ENCODE measurements around the gene CDCP1.

DNA sequence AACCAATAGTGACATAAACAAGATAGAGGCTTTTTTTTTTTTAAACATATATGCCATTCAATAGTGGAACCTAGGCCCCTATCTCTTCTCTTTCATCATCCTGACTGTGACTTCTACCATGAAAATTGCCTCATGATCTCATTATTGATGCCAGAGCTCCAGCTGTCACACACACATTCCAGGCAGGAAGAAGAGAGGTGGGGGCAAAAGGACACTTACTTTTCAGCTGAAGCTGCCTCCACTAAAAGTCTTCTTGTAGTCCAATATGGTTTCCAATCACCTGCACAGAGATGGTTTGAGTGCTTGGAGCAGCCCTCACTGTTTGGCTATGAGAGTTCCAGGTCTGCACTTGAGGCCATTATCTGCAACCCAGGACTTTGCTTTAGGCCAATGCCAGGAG is 75.1 kb downstream of the CDCP1 start:
- no peak for TF ChIP-seq EZH2 (IDR thresholded peaks at IDR 0.05; ENCODE audit: insufficient read depth, poor library complexity, severe bottlenecking)
- TF ChIP-seq EZH2phosphoT487 (IDR thresholded peaks at IDR 0.05; ENCODE audit: insufficient read depth, low read depth): no peak

All from GM23248 (cell line).